Measurements from ENCODE around the gene SPOCK3. TPM values are rescaled to one million over a fixed set of nuclear protein-coding genes. Genes with fewer than 3 reads are reported as not detected.

Gene SPOCK3
- total RNA-seq, 2 experiments from 2014 or later: not detected

GRCh38 chr4:167274351-167274750, 40.1 kb upstream of the SPOCK3 start:
- no peaks in the 10 kb centered on the region for H3K27me3 Mint-ChIP-seq
- no peak overlapping the region for H3K27ac ChIP-seq (ENCODE audit: low read depth in 1 of 2, low read length in 2 of 2)
- H3K36me3 Mint-ChIP-seq (ENCODE audit: low read depth): no peaks in the 10 kb centered on the region
- ChIA-PET POLR2A (no interaction called here), CTCF (no interaction called here)
- TF ChIP-seq, protein P1, sequence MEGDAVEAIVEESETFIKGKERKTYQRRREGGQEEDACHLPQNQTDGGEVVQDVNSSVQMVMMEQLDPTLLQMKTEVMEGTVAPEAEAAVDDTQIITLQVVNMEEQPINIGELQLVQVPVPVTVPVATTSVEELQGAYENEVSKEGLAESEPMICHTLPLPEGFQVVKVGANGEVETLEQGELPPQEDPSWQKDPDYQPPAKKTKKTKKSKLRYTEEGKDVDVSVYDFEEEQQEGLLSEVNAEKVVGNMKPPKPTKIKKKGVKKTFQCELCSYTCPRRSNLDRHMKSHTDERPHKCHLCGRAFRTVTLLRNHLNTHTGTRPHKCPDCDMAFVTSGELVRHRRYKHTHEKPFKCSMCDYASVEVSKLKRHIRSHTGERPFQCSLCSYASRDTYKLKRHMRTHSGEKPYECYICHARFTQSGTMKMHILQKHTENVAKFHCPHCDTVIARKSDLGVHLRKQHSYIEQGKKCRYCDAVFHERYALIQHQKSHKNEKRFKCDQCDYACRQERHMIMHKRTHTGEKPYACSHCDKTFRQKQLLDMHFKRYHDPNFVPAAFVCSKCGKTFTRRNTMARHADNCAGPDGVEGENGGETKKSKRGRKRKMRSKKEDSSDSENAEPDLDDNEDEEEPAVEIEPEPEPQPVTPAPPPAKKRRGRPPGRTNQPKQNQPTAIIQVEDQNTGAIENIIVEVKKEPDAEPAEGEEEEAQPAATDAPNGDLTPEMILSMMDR (IDR thresholded peaks at IDR 0.05): no peak
- intact Hi-C loops (cut with DNase I, micrococcal nuclease): no loop called here
- H3K4me1 ChIP-seq (ENCODE audit: insufficient read depth, low read length): no peaks in the 10 kb centered on the region
- no peak overlapping the region for H3K4me3 Mint-ChIP-seq
- DNase-seq (no peak), ATAC-seq (ENCODE audit: poor library complexity) (no peak)
- H3K4me3 ChIP-seq (ENCODE audit: low read length): no peak overlapping the region
- H3K27ac Mint-ChIP-seq: no peak overlapping the region
- H3K27me3 ChIP-seq (ENCODE audit: control insufficient read depth in 1 of 2, insufficient read depth in 2 of 2, low read length in 2 of 2): no peaks in the 10 kb centered on the region
- H3K4me1 Mint-ChIP-seq (ENCODE audit: low read depth): no peaks in the 10 kb centered on the region
- no peaks in the 10 kb centered on the region for H3K9me3 ChIP-seq (ENCODE audit: control insufficient read depth in 1 of 2, insufficient read depth in 1 of 2, low read length in 2 of 2)
- H3K36me3 ChIP-seq (ENCODE audit: insufficient read depth, low read length): no peaks in the 10 kb centered on the region
- no peaks in the 10 kb centered on the region for H3K9me3 Mint-ChIP-seq

GRCh38 chr4:167265231-167265630, 30.9 kb upstream of the SPOCK3 start:
- intact Hi-C loops (cut with DNase I, micrococcal nuclease): no loop called here
- Histone ChIP-seq H3K27ac (ENCODE audit: low read depth in 1 of 2, low read length in 2 of 2) (no peak overlapping the region), H3K9me3 (ENCODE audit: control insufficient read depth in 1 of 2, insufficient read depth in 1 of 2, low read length in 2 of 2) (peaks cover 0 to 4% of the 10 kb centered on the region in 2 experiments), H3K36me3 (ENCODE audit: insufficient read depth, low read length) (no peaks in the 10 kb centered on the region), H3K4me1 (ENCODE audit: insufficient read depth, low read length) (no peaks in the 10 kb centered on the region), H3K4me3 (ENCODE audit: low read length) (no peak overlapping the region), H3K27me3 (ENCODE audit: control insufficient read depth in 1 of 2, insufficient read depth in 2 of 2, low read length in 2 of 2) (no peaks in the 10 kb centered on the region)
- DNase-seq: no peak
- ATAC-seq (ENCODE audit: poor library complexity): no peak
- Mint-ChIP-seq H3K9me3 (peaks cover 7% of the 10 kb centered on the region), H3K27ac (no peak overlapping the region), H3K4me3 (no peak overlapping the region), H3K27me3 (no peaks in the 10 kb centered on the region), H3K4me1 (ENCODE audit: low read depth) (no peaks in the 10 kb centered on the region), H3K36me3 (ENCODE audit: low read depth) (no peaks in the 10 kb centered on the region)
- TF ChIP-seq, protein P1 (IDR thresholded peaks at IDR 0.05): no peak
- ChIA-PET CTCF (no interaction called here), POLR2A (no interaction called here)

DNA sequence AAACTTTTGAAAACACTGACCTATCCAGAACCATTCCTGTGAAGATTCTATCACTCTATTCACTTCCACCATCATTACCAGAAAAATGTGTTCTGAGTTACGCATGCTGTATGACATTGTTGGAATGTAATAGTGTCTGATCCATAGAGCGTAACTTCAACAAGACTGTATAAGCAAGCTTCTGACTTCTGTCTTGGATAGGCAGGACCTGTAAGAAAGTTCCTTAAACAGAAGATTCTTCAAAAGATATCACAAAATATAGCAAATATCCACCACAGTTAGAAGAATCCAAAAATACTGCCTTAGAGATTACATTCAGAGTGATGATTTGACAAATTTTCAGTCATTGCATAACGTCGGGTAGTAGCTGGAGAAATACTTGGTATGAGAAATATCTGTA, 14.0 kb upstream of the SPOCK3 start:
- Mint-ChIP-seq H3K9me3 (peaks cover 8% of the 10 kb centered on the region), H3K4me3 (no peak overlapping the region), H3K27me3 (no peaks in the 10 kb centered on the region), H3K36me3 (ENCODE audit: low read depth) (no peaks in the 10 kb centered on the region), H3K4me1 (ENCODE audit: low read depth) (no peaks in the 10 kb centered on the region), H3K27ac (no peak overlapping the region)
- Histone ChIP-seq H3K4me3 (ENCODE audit: low read length) (no peak overlapping the region), H3K9me3 (ENCODE audit: control insufficient read depth in 1 of 2, insufficient read depth in 1 of 2, low read length in 2 of 2) (peaks cover 0 to 12% of the 10 kb centered on the region in 2 experiments), H3K36me3 (ENCODE audit: insufficient read depth, low read length) (no peaks in the 10 kb centered on the region), H3K4me1 (ENCODE audit: insufficient read depth, low read length) (no peaks in the 10 kb centered on the region), H3K27me3 (ENCODE audit: control insufficient read depth in 1 of 2, insufficient read depth in 2 of 2, low read length in 2 of 2) (no peaks in the 10 kb centered on the region), H3K27ac (ENCODE audit: low read depth in 1 of 2, low read length in 2 of 2) (no peak overlapping the region)
- intact Hi-C loops (cut with DNase I, micrococcal nuclease): no loop called here
- TF ChIP-seq, protein P1 (IDR thresholded peaks at IDR 0.05): no peak
- ChIA-PET CTCF (no interaction called here), POLR2A (no interaction called here)
- no peak for DNase-seq
- ATAC-seq (ENCODE audit: poor library complexity): no peak

Measured in CD4-positive, alpha-beta T cell (primary cell).